HS-27A (cell line): ENCODE data around the gene DMRT1.

ENCODE experiments used
- DNase-seq: peaks from one replicate; pipeline ENCODE4 v3.0.0-alpha.2; 2012; ENCODE audit warnings: low read depth, missing footprints

The DMRT1 gene

DNA sequence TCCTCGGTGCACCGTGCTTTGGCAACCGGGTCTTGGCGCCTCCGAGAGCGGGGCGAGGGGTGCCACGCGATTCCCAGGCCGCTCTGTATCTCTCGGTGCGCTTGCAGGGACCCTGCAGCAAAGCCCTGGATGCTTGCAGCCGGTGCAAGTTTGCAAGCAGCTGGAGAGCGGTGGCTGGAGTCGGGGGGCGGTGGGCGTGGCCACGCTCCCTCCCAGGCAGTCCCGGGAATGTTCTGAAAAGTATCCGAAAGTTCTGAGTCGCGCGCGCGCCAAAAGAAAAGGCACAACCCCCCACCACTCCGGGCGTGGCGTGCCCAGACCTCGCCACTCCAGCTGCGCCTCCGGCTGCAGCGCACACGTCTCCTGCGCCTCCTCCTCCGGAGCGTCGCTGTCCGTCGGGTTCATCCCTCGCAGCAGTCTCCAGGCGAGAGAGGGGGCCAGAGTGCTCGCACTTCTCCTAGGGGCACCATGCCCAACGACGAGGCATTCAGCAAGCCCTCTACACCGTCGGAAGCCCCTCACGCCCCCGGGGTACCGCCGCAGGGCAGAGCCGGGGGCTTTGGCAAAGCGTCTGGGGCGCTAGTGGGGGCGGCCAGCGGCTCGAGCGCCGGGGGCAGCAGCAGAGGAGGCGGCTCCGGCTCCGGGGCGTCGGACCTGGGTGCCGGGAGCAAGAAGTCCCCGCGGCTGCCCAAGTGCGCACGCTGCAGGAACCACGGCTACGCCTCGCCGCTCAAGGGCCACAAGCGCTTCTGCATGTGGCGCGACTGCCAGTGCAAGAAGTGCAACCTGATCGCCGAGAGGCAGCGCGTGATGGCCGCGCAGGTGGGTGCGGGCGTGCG, at the start of gene DMRT1:
DMRT1 (plus strand) TSS at position 327 of the 839 bp plus-strand sequence; CDS start at position 469, 142 bp downstream.
- no peak for DNase-seq

DNA sequence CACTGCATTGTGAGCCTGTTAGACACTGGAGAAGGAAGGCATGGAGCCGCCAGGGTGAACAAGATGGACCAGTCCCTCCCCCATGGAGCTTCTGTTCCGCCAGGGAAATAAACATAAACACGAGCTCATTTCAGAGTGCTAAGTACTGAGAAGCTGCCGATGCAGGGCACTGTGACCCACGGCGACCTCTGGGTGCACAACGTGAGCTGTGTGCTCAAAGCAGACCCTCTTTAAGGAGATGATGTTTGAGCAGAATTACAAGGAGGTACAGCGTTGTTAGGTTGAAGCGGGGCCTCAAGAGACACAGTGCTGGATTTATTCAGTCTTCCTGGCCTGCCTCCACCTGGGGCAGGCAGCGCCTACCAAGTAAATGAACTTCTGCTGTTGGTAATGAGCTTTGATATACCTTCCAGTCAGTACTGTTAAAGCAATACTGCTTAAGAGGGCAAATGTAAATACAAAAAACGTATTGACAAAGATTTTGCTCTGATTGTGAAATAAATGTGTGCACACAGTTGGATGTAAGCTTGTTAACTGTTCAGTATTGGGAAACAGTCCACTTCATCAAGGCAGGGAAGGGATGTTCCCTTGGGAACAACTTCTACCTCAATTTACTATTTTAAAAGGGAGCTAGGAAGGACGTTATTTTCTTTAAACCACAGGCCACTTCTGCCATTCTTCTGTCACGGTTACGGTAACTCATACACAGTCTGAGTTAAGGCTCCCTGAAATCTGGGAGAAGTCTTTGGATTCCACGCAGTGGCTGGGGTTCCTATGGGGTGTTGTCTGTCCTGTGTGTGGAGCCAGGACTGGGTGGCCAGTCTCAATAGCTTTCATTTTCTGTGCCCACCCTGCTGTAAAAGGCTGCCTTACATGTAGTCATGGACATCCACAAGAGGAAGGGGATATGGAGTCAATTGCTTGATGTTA, 48.9 kb upstream of the DMRT1 start:
- DNase-seq = no peak

DNA sequence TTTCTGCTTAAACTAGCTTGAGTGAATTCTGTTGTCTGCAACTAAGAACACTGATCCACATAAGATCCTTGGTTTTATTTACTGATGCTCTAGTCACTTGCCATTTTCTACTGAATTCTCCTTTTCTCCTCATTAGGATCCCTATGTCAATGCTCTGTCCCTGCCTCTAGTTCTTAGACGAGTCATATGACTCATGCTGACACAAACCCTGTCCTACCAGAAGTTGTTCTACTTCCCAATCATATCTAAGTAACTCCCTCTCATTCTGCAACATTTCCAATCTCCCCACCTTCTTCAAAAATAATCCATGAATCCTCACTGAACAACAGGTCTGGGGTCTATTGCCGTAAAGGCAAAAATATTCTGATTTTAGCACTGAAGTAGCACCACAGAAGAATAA, 47.1 kb upstream of the DMRT1 start:
- DNase-seq = no peak

DNA sequence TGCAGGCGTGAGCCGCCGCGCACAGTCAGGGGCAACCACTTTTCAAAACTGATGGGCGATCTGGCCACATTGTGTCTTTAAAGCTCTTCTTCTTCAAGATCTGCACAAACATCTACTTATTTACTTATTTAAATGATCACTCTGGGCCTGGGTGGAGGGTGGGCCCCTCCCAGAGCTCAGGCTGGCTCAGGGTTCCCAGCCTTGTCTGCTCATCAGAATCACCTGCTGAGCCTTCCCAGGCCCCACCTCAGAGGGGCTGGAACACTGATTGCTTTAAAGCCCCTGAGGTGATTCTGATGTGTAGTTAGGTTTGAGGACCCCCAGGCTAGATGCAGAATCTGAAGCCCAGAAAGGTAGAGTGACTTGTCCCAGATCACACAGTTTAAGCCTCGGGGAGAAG, 45.6 kb upstream of the DMRT1 start:
- no peak for DNase-seq

DNA sequence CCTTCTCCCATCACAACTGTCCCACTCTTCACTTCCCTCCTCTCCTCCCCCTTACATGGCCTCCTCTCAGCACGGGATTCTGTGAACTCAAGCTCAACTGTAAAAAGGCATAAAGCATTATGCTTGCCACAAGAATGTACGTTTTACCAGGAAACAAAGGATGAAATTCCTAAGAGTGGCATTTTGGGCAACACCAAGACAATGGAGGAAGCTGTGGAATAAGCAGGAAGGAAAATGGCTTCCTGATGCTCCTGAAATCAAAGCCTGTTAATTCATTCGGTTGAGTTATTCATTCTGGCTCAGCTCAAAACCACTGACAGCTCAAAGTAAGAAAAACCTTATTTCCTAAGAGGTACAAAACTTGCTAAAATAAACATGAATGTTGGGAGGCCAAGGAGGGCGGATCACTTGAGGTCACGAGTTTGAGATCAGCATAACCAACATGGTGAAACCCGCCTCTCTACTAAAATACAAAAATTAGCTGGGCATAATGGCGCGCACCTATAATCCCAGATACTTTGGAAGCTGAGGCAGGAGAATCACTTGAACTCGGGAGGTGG, 40.8 kb upstream of the DMRT1 start:
- DNase-seq = no peak

DNA sequence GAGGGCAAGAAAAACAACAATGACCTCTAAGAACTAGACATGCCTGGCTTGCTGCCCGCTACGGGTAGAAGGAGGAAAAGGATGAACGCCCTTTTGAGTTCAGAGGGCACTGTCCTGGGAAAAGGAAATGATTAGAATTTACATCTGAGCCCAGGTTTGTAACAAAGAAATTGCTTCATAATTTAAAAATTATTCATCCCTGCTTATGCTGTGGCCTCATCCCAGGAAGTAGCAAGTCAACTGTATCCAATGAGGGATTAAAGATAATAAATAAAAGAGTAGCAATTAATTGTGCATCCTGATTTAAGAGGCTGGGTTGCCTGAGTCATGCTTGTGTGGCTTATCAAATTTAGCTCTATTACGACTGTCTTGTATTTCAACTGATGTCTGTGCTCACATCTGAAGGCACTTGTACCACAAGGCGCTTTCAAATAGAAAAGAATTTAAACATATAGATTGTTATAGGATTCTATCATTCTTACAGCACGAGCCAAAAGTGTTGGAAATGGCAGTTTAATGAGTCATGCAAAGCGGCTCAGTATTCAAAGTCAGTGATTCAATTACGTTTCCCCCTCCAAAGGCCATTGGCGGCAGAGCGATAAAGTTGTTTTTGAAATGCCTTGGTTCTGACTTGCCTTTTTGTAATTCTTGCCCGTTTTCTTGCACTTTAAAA, 40.0 kb upstream of the DMRT1 start:
- no peak for DNase-seq

DNA sequence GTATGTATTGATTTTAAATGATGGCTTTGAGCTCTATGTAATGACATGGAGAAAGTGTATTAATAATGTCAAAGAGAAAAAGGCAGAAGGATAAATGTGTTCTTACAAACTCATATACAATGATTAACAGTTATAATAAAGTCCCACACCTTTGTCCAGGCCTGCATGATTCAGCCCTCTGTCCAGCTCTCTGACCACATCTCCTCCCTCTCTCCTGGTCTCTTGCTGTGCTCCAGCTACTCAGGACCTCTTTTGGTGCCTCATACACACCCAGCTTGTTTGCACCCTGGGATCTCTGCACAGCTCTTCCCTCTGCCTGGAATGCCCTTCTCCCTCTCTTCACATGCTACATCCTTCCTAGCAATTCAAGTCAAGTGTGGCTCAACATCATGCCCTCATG, 37.5 kb upstream of the DMRT1 start:
- no peak for DNase-seq

DNA sequence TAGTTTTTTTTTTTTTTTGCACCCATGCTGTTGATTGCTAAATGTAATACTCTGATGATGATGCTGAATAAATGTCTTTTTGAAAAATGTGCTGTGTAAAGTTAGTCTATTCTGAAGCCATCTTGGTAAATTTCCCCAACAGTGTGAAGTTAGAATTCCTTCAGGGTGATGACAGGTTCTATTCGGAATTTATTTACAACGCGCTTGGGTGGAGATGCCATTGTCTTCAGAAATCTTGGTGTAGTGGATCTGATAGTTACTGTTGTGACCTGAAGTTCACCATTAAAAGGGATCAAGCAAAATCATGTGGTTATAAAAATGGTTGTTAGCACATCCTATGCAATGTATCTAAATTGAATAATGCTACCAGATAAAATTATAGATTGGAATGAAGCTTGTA, 36.3 kb upstream of the DMRT1 start:
- no peak for DNase-seq

DNA sequence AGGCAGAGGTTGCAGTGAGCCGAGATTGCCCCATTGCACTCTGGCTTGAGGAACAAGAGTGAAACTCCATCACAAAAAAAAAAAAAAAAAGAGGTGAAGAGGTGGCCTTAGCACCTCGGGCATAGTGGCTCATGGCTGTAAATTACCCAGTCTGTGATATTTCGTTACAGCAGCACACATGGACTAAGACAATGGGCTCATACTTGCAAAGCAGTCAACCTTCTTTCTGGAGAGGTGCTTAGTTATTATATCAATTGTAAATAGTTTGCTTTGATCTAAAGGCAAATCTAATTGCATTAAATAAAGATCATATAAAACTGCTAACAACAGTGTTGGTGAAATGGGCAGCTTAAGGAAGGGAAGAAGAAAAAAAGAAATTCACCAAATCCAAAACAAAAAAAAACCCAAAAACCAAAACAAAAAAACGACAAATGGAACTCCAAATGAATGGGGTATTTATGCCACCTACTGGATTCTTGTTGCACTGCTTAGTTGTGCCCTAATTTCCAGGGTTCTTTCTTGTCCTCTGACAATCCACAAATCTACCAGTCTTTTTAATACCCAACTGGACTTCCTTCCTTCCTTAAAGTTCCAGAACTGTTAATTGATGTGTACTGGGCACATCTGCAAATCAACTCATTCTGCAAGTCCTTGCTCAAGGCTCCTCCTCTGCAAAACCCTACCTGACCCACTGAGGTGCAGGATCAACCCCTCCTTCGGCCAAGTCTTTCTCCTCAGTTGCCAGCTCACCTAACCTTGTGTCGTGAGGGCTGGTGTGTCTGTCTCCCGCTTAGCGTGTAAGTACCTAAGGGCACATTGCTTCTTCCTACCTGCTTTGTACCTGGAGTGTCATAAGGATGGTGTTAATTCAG, 35.0 kb upstream of the DMRT1 start:
- DNase-seq = no peak

DNA sequence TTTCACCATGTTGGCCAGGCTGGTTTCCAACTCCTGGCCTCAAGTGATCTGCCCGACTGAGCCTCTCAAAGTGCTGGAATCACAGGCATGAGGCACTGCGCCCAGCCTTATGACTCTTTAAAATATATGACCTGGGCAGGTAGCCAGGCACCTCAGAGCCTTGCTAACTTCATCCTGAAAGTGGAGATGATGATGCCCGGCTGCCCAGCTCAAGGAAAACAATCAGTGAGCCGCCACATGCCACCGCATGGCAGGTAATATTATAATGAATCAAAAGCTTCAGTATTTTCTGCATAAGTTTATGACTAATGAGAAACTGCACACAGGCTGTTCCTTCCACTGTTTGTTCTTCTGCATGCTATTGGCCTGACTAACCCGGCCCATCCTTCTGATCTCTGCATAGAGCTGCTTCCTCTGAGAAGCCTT, 30.4 kb upstream of the DMRT1 start:
- no peak for DNase-seq

DNA sequence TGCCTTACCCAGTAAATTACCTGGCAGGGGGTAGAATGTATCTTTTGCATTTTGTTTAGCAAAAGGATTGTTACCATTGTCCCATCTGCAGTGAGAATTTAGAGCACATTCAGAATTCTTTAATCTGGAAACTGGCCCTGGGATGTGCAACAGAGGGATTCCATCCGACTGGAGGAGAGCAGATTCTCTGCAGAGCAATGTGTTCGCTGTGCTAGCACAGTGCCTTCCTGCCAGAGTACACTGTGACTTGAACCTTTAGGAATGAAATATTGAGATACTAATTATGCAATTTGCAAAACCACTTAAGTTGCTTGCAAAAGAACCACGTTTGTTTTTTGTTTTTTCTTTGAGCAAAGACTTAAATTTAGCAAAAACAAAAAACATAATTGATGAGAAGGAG, 22.5 kb upstream of the DMRT1 start:
- no peak for DNase-seq

DNA sequence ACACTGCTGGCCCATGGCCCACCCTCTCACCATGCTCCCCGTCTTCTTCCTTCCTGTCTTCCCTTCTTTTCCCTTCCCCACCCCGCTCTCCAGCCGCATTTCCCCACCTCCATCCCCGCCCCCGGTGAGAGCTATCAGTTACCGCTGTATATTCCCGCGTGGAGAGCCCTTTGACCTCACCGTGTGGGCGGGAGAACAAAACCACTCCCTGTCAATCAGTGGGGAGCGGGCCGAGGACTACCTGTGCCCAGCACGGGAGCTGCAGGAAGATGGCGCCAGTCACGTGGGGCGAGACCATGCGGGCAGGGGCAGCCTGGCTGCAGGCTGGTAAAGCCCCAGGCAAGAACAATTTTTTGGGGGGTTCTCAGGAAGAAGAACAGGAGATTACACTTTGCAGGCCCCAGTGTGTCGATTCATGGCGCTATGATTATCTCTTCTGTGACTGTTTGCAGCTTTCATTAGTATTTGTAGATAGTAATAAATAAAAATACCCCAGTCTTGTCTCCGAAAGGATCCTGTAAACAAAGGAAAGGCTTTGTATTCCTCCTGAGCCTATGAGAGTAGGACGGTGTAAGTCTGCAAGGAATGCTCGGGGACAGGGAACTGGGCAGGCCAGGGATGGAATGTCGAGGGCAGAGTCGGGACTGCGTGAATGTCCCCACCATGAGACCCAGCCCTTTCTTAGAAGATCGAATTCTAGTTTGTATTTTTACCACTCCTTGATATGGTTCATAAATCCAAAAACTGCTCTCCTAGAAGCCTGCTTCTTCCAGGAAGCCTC, 14.8 kb upstream of the DMRT1 start:
- no peak for DNase-seq

DNA sequence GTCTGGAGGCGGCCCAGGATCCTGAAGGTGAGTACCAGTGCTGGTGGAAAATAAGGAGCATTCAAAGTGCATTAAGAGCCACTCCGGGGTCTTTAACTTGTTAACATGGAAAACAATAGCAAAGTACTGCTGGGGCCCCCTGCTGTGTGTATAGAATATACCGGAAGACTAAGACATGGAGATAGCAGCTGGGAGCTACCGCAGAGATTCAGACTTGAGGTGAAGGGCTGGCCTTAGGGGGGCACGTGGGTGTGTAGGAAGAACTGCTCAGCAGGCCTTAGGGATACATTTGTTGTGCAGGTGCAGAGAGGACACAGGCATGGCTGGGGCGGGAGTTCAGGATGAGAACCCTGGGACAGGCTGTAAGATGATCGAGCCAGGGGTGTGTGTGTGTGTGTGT, 1.2 kb upstream of the DMRT1 start:
- DNase-seq = no peak

DNA sequence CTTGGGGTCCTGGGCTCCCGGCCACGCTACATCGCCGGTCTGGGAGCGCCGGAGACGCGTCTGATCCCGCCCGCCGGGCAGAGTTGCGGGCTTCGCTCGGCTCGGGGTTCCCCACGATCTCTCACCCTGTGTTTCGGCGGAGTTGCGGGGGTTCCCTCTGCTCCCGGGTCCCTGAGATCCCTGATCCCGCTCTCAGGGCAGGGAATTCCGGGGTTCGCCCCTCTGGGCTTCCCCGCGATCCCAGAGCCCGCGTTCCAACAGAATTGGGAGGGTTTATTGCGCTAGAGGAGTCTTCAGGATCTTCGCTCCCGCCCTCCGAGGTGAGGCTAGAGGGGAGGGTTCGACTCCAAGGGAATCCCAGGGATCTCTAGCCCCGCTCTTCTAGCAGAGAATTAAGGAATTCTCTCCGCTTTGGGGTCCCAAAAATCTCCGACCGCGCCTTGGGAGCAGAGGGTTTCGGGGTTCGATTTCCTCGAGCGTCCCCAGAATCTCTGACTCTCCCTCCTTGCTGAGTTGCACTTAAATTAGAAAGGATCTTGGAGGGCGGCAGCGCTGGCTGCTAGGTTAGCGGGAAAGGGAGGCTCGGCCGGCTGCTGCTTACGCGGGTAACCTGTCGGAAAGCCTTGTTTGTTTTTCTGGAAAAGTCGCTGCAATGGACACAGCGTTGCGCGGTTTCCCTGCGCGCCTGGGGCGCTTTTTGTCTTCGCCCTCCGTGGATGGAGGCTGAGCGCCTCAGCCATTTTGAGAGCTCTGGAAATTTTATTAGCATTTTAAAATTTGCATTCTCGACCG, 1.3 kb downstream of the DMRT1 start:
- no peak for DNase-seq

DNA sequence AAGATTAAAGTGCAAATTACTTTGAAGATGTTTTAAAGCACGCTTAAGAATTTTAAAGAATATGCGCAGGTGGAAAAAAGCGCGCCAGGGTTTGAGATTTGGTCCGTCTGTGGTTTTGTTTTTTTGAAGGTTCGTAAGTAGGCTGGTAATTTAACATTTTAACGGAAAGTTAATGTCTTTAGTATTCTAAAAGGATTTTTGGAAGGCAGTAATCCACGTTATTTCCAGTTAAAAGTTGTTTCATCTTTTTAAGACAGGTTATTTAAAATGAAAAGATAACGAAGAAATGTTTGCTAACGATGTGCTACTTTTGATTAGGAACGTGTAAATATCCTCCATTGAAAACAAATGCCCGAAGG, 1.9 kb downstream of the DMRT1 start:
- no peak for DNase-seq

DNA sequence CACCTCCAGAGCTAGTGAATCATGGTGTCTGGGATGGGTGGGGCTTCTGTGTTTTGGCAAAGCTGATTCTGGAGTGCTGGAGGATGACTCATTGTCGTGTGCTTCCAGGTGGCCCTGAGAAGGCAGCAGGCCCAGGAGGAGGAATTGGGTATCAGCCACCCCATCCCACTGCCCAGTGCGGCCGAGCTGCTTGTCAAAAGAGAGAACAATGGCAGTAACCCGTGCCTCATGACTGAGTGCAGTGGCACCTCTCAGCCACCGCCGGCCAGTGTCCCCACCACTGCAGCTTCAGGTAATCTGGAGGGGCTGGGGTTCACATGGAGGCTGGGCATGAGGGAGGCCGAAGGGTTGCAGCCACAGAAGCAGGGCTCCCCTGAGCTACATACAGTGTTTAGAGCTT, 5.4 kb downstream of the DMRT1 start:
- DNase-seq = no peak

DNA sequence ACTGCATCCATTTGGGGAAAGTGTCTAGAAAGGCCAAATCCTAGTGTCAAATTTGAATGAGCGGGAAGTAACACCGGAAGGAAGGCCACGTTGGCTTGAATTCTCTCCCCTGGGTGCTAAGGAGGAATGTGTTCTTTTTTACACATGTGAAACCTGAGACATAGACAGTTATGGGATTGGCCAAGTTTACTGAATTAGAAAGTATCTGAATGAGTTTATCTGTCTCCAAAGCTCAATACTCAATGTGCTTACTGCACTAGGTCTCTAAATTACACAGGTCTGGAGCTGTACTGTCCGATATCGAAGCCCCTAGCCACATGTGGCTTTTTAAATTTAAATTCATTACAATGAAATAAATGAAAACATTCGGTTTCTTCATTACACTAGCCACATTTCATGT, 6.0 kb downstream of the DMRT1 start:
- DNase-seq = no peak

DNA sequence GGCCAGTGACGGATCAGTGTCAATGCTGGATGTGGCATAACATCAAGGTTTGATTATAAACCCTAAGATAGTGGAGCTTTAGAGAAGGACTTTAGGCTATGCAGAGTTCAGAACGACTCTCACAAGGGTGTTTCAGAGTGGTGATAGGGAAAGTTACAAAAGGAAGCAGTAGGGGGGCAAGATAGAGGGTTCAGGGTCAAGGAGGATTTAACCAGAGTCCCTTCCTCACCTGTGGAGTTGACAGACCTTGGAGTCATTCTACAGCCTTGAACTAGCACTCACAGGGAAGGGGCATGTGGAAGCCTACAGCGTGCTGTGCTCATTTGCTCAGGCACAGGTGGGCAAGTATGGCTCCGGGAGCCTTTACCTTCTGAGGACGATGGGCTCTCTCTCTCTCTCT, 7.9 kb downstream of the DMRT1 start:
- DNase-seq = no peak

DNA sequence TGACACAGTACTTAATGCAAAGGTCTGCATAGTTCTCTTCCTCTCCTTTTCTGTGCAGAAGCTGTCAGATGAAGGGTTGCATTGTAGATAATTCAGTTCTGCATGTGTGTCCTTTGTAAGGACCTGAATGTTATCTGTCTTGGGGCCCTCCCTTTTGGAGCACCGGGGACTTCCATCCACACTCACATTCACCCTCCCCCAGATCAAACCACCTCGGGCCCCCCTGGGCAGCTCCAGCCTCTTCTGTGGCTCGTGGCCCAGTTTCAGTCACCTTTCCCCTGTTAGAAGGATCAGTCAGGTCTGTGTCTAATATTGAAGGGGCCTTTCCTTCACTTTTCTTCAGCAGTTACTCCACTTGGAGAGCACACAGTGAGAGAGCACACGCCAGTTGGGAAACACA, 11.0 kb downstream of the DMRT1 start:
- no peak for DNase-seq

DNA sequence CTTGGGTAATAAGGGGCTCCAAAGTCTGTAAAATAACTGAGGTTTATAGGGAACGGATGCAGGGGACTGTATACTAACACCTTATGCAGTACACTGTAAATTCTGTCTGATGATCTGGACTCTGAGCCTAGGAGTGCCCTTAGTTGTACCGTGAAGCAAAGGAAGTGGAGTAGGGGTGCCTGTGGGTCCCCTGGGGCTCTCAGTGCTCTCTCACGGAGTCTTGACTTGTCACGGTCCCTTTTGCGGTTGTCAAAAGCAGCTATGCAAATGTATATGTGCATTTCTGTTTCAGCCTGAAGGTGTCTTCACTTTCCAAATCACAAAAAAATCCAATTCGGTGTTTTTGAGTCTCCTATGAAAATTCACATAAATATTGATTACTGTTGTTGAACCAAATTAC, 17.8 kb downstream of the DMRT1 start:
- DNase-seq = no peak
